H54 (cell line): ENCODE measurements around the gene RGS7.
"Not testable (repeated sequence)": the region's sequence is repeated elsewhere in the genome, so short reads cannot be mapped to it uniquely, and the experiment has no call there.

Experiments
- DNase-seq: peaks from one replicate; pipeline ENCODE4 v3.0.0; 2011; ENCODE audit warnings: low spot score, mixed read lengths; ENCODE audit not compliant: insufficient read length
- FAIRE-seq: peaks from 3 replicates; lab custom pipeline; 2011; peaks lifted over from hg19 to GRCh38; lab: Jason Lieb, UNC
- POLR2A ChIP-seq: IDR thresholded peaks from 2 replicates; pipeline ENCODE4 v1.6.1; 2011; ENCODE audit warnings: low read depth, mild to moderate bottlenecking, low read length

Gene RGS7

DNA sequence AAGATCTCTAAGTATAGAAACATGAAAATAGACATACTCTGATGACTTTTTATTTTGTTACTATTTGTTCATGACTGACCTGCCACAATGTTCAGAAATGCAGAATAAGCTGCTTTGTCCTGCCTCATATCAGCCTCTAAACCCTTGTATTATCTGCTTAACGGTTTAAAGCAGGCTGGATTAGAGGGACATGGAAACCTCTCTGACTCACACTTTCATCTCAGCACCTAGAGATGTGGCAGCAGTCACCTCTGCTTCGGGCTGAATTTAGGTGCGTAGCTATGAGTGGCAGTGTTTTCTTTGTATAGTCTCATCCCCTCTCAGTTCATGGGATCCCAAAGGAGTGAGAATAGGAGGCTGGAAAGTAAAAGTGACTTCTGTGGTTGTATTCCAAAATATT, 255.4 kb downstream of the RGS7 start:
- FAIRE-seq: no peak
- no peak for TF ChIP-seq POLR2A
- DNase-seq: no peak

DNA sequence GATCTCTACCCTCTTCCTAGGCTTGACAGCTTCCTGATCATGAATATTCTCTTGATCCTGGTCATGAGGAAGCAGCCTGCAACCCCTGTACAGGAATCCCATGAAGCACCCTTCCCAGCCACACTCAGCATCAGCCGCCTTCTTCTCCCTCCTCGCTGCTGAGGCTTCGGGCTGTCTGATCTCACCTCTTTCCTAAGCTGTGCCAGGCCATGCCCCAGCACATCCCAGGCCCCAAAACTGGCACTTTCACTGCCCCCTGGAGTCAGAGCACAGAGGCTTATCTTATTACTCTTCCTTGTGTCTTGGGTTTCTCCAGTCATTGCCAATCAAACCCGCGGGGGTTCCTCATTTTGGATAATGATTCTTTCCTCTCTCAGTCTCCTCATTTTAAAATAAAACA, 259.5 kb downstream of the RGS7 start:
- no peak for DNase-seq
- no peak for TF ChIP-seq POLR2A
- FAIRE-seq: no peak

DNA sequence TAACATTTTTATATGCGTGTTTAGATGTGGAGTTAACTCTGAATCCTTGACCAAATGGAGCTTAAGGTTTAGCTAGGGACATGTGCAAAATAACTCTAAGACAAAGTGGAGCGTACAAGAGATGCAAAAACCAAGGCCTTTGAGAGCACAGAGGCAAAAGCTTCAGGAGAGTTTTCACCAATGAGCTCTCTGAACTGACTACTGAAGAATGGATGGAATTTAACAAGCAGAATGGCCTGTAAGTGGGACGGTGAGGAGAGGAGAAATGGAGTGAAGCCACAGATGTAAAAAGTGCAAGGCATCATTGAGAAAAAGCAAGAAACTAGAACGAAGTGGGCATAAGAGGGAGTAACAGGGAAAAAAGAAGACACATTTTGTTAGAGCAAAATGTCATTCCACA, 260.0 kb downstream of the RGS7 start:
- no peak for FAIRE-seq
- no peak for TF ChIP-seq POLR2A
- DNase-seq: no peak

DNA sequence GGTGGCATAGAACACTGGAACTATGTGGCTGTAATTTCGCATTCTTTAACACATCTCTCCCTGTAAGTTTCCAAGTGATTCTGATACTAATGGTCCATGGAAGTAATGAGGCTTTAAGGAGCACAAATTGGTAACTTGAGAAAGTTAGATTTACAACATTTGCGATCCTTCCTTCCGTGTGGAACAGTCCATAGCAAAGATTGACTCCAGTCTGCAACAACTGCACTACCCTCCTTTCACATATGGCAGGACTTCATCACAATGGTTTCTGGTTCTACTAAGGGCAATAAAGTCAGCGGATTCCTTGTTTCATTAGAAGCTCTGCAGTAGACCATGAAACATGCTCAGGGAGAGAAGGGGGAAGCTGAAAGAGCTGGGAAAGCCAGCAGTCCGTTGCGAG, 261.2 kb downstream of the RGS7 start:
- DNase-seq (no peak), FAIRE-seq (no peak)
- no peak for TF ChIP-seq POLR2A

DNA sequence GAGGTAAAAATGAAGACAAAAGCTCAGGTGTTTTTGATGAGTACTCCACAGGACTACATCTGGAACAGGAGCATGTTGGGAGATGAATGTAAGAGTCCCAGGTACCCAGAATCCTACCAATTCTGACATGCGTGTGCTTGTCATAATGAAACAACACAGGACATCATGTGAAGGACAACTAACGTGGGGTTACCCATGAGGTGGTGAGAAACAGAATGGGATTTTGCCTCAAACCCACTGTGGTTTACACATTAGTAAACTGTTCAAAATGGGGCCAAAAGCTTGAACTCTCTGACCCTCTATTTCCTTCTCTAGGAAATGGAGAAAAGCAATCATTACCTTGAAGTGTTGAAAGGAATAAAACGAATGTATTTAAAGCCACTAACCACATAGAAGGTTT, 266.2 kb downstream of the RGS7 start:
- DNase-seq: no peak
- no peak for TF ChIP-seq POLR2A
- FAIRE-seq: no peak

DNA sequence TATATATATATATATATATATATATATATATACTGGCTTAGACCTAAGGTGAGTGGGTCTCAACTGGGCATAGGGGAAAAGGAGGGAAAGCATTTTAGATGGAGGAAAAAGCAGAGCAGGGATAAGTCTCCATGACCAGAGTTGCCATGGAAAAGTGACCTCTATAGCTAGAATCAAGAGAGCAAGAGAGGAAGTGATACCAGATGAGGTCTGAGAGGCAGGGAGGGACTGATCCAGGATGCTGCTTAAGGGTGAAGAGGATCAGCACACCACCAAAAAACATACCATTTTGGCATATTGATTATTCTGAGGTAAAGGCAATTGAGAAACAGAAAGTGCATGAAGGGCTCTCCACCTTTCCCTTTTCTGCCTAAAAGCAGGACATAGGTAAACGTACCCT, 267.9 kb downstream of the RGS7 start:
- FAIRE-seq, DNase-seq: not testable (repeated sequence)

DNA sequence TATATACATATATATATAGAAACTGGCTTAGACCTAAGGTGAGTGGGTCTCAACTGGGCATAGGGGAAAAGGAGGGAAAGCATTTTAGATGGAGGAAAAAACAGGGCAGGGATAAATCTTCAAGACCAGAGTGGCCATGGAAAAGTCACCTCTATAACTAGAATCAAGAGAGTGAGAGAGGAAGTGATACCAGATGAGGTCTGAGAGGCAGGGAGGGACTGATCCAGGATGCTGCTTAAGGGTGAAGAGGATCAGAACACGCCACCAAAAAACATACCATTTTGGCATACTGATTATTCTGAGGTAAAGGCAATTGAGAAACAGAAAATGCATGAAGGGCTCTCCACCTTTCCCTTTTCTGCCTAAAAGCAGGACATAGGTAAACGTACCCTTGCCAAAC, 268.9 kb downstream of the RGS7 start:
- FAIRE-seq, DNase-seq: not testable (repeated sequence)

DNA sequence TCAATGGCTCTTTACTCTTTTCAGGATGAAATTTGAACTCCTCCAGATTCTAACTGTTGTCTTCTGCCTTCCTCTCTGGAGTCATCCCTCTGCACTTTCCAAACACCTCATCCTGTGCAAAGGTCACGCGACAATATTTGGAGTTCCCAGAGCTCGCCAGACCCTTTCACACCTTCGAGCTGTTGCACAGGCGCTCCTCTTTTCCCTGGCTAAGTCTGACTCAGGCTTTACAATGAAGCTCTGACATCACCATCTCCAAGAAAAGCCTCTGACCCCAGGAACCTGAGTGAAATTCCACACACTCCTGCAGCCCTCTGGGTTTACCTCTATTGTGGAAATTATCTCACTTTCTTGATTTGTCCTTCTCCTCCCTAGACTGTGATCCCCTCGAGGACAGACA, 270.3 kb downstream of the RGS7 start:
- no peak for DNase-seq
- no peak for TF ChIP-seq POLR2A
- no peak for FAIRE-seq

DNA sequence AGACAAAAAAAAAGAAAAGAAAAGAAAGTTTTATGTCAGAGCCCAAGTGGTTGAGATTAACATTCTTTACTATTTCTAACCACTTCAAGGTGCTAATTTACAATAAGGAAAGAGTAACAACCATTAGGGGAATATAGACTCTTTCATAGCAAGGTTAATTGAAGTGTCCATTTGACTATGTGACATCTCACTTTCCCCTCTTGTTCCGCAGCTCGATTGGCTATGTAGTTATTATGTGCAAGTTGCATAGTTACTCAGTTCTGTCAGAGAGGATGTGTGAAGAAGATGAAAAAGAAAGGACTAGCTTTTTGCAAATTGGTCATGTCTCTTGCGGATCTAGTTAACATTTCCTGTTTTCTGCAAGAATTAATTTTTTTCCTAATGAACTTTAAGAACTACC, 273.7 kb downstream of the RGS7 start:
- no peak for TF ChIP-seq POLR2A
- DNase-seq (no peak), FAIRE-seq (no peak)

DNA sequence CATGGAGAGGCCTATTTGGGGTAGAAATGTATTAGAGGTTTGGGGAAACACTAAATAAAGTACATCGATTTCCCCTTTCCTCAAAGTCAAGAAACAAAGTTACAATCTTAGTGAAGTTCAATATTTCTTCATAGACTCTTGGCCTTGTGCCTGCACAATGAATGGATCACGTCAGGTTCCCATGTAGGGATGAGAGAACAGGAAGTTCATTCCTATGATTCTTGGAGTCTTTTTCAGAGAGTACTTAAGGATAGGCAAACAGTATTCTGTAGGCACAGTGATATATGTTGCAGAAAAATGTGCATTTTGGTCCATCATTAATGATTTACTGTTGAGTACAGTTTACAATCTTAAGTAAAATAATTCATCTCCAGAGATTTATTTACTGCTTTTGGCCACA, 275.5 kb downstream of the RGS7 start:
- DNase-seq: no peak
- TF ChIP-seq POLR2A: no peak
- no peak for FAIRE-seq

DNA sequence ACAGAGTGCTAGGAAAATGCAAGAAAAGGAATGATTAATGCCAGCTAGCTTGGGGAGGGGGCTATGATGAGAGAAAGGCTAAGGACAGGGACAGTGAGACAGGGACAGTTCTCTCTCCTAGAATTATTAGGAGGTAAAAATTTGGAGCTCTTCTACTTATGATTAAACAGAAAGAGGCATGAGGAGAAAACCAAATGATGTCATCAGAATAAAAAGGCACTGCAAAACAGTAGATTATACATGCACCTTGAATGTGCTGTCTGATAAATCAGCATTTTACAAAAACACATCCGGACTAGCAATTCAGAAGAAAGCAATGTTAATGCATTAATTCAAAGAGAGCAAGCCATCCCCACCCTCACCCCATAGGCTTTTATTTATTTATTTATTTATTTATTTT, 277.5 kb downstream of the RGS7 start:
- no peak for FAIRE-seq
- no peak for DNase-seq
- no peak for TF ChIP-seq POLR2A

DNA sequence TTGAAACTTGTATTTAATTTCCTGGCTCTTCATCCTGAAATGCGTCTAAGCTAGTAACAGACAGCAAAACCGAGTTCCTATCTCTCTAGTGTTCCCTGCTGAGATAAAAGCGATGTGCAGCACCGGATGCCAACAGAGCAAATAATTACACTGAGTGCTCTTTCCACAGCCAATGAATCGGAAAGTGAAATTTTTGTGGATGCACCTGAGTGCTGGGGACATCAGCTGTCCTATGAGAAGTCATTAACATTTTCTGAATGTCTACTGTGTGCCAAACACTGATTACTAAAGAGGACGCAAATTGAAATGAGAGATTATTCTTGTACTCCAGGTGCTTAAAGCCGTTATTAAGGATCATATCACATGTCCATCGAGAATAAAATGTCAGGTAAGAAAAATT, 278.0 kb downstream of the RGS7 start:
- no peak for DNase-seq
- FAIRE-seq: no peak
- TF ChIP-seq POLR2A: no peak

DNA sequence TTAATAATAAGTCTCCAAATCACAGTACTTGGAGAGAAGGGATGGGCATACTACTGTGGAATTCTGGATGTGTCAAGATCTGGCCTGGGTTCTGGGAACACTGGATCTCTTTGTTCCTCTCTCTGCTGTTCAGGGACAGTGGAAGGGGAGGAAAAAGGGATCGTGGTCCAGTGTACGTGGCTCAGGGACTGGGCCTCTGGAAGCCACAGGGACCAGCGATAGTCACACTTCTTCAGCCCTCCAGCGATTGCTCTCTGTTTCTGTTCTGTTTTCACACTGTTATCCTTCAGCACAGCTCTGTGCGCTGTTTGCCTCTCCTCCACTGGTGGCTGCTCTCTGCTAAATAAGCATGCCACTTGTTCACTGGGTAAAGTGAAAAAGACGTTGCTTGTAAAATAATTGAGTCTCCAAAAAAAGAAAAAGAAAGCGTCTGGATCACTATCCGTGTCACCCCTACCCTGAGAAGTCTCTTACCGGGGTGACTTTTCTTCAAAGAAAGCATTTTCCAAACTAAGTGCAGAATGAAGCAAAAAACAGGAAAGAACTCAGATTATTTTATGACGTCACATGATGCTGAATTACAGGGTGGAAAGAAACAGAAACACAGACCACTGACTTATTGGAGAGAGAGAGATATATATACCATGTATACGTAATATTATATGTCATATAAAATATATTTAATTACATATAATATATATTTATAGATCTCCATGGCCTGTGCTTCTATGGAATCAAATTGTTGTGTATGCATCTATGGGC, 279.4 kb downstream of the RGS7 start:
- DNase-seq (no peak), FAIRE-seq (no peak)
- no peak for TF ChIP-seq POLR2A

DNA sequence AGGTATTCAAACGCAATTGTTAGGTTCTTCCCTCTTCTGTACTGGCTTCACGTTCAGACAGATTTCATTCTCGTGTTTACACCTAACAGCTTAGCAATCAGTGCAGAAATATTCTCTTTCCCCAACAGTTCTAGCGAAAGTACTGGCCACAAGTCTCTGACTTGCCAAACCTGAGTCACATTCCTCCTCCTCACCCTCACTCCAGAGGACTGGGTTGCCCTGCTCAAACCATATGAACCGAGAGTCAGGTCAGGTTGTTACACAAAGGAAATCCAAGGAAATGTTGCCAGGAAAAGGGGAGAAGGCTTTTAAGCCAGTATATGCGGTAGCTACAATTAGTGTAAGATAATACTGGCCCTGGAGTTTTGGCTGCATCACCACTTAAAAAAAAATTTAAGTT, 282.5 kb downstream of the RGS7 start:
- FAIRE-seq (no peak), DNase-seq (peak; percentile 3)
- TF ChIP-seq POLR2A: no peak

DNA sequence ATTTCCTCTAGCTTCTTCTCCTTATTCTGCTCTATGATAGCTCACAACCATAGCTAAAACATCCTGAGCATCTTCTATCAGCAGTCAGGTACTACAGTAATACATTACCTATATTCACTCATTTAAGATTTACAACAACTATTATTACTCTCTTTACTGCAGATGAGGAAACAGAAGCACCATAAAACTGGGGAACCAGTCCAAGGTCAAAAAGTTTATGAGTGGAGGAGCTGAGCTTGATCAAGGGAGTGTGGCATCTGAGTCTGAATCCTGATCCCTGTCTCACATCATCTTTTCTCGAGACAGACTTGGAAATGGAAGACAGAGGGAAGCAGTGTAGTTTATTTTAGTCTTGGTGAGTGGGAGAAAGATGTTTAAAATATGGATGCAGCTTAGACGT, 288.6 kb downstream of the RGS7 start:
- TF ChIP-seq POLR2A: no peak
- no peak for FAIRE-seq
- DNase-seq: no peak
